GM19025 (cell line): ENCODE data around the gene PHF21B.
"Not testable (repeated sequence)": the region's sequence is repeated elsewhere in the genome, so short reads cannot be mapped to it uniquely, and the experiment has no call there.

Experiments used
- ATAC-seq: cut with Tn5 transposase; IDR thresholded peaks from one replicate; pipeline ENCODE4 v1.9.1; 2021; ENCODE audit warnings: mild to moderate bottlenecking, low read depth, moderate library complexity; ENCODE audit not compliant: unreplicated experiment

Gene PHF21B

DNA sequence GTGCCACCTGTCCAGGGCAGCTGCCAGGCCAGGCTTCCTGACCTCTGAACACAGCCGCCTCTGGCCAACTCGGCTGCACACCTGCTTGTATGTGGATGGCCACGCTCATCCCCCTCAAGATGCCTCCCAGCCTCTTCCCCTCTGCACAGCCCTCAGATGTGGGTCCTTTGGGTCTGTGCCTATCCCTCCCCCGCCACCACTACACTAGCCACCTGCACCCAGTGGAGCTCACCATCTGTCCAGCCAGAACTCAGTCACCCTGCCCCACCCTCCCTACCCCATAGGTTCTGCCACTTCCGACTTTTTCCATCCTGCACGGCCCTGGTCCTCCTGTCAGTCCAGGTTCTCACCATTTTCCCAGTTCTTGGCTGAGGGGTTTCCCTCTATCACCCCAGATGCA, 44.6 kb downstream of the PHF21B start:
- no peak for ATAC-seq

DNA sequence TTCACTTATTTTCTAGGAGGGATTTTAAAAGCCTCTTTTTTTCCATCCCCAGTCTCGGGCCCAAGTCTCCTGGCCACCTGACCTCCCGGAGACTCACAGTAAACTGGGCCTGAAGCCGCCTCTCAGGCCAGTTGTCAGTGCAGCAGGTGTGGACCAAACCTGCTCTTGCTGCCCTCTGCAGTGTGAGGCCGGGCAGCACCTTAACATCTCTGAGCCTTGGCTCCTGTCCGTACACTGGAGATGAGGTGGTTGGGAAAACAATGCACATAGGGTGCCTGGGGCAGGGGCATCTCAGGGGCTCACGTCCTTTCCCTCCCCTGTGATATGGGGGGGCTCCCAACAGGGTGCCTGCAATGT, 45.1 kb downstream of the PHF21B start:
- ATAC-seq: no peak

DNA sequence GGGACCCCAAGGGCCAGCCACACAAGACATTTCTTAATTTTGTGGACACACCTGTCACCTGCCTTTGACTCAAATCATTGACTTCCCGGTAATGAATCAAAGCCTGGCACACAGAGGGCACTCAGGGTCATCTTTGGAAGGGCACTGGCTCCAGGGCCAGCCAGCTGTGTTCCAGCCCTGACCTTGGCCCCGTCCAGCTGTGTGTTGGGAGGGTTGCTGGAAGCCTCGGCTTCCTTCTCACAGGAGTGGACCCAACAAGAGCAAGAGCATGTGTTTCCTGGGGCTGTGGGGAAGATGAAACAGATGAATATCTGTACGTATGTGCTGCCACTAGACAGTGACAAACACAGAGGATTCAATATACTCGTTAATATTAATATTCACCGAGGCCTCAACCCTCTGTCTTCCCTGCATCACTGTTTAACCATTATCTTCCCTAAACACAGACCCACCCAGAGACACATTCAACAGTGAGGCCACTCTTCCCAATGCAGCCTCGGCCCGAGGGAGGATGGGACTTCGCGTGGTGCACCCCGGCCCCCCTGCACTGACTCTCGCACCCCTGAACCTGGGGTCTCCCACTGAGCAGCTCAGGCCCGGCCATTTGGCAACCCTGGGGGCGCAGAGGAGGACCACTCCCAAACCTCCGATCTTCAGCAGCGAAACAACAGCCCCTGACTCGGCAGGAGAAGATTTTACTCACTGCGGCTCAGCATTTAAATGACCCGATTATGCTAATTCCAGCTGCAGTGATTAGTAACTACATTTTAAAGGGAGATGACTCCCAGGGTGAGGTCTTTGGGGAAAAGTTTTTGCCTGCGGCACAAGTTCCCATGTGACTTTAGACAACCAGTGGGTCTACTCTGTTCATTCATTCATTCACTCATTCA, 45.7 kb downstream of the PHF21B start:
- no peak for ATAC-seq

DNA sequence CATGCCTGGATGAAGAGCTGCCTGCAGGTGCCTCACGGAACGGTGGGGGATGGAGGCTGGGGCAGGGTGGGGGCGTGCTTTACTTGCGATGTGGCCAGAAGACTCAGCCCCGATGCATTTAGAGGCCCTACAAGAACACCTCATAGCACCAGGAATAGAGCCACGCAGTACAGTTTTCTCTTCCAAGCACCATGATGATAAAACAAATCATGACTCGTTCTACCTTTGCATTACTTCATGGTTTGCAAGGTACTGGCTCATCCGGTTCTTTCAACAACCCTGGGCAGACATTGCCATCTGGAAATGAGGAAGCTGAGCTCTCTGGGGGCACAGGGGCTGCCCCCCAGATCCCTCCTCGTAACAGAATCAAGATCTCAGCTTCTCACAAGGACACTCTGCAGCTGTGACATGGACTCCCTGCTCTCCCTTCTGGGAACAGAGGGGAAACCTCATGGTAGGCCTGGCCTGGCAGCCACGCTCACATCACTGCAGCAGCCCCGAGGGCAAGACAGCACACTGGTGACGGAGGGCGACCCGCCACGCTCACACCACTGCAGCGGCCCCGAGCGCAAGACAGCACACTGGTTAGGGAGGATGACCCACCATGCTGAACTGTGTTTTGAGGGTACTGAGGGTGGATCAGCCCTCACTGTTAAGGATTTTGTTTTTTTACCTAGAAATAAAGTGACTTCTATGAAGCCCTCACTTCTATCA, 46.9 kb downstream of the PHF21B start:
- ATAC-seq: no peak

DNA sequence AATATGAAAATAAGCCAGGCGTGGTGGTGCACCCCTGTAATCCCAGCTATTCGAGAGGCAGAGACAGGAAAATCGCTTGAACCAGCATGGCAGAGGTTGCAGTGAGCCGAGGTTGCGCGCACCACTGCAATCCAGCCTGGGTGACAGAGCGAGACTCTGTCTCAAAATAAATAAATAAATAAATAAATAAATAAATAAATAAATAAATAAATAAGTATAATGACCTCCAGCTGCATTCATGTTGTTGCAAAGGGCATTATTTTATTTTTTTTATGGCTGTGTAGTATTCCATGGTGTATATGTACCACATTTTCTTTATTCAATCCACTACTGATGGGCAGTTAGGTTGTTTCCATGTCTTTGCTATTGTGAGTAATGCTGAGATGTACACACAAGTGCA, 48.1 kb downstream of the PHF21B start:
- not testable (repeated sequence) for ATAC-seq

DNA sequence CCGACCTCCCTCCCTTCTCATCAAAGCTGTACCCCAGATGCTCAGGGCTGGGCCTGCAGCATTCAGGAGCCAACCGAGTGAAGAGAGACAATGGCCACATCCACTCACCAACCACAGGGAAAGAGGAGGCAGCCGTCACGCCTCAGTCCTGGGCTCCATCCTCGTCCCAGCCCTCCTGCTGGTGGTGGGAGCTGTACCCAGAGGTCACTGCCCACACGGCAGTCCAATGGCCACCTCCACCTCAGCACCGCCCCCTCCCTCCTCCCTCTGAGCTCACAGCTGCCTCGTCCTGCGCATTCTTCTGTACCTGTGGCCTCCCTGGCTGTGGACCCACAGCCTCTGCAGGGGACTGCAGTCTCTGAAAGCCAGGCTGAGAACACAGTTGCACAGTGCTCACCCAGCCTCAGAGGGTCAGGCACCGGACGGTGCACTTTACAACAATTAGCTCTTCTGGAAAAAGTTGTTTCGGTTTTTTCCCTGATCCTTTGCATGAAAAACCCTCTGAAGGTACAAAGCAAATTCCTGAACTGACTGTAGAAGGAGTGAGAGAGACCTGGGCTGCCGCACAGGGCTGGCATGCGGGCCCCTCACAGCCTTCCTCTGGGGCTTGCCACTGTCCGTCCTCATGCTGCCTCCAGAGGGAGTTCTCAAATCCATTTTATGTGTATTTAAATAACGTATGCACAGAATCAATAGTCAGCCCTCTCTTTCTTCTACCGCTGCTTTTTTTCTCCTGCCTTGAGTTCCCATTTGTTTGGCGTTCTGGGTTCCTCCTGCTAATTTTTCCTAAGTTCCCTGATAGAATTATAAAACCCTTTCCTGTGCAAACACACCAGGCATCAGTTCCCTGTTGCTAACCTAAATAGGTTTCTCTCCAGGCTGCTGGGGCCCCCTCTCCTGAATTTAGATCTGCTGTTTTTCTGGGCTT, 52.7 kb downstream of the PHF21B start:
- no peak for ATAC-seq

DNA sequence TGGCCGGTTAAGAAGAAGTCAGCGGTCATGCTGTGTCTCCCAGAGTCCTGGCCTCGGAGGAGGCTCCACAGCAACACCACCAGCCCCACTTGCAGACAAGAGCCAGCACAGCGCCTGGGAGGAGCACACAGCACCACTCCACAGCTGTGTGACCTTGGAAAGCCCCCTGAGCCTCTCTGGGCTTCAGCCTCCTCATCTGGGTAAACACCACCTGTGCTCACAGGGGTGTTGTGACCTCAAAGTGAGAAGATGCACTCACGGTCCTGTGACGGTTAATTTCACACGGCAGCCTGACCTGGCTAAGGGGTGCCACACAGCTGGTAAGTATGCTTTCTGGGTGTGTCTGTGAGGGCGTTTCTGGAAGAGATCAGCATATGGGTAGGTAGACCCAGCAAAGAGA, 54.7 kb downstream of the PHF21B start:
- peak; percentile 56 for ATAC-seq

DNA sequence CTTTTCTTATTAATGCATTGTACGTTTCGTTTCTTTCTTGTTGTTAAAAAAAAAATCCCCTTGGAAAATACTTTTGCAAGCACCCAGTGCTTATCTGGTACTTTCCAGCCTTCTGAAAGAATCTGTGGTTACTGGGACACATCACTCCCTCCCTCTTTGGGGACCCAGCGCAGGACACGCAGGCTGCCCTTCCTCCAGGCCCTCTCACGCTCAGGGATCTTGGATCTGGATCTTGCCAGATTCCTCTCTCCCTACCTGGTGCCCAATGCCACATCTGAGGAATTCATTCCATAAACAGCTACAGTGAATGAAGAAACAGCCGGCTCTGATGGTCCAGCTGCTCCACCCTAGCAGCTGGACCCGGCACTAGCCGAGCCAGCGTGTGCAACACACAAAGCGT, 55.7 kb downstream of the PHF21B start:
- no peak for ATAC-seq

DNA sequence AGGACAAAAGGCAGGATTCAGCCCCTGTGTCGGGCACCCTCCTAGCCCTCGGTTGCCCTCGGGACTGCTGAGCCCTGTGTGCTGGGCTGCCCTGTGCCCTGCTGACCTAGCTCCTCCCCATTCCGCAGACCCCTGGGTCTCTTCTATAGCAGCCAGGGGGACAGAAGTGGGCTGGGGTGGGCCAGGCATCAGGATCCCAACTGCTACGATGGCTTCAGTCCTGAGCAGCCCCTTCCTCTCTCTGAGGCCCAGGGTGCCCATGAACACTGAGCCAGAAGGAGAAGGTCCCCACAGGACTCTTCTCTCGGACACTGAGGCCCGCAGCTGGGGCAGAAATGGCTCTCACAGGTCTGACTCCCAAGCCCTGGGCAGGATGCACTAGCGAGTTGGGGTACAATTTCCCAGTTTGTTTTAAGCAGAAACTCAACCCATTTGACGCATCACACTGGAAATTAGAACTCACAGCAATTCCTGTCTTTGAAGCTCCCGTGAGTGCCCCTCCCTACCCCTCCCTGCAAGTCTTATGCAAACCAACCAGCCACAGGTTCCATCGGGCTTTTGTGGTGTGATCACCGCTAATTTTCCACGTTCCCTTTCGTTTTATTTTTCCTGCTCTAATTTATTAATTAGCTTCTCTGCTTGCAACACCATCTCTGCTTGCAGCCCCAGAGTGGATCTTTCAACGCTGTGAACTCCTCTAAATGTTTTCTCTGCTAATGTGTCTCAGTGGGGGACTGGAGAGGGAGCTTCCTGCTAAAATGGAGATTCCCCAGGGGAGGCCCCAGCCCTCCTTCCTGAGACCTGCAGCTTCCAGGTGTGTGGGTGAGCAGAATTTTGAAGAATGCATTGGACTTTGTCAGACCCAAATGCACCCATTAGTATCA, 56.7 kb downstream of the PHF21B start:
- no peak for ATAC-seq

DNA sequence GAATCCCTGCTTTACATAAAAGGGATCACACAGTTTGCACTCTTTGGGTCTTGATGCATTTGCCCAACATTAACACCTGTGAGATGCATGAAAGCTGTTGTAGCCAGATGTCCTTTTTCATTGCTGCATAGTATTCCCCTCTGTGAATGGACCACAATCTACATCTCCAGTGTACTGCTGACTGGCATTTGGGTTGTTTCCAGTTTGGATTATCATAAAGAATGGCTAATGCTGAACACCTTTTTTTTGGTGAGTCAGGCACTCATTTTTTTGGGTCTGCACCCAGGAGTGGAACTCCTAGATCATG, 58.3 kb downstream of the PHF21B start:
- no peak for ATAC-seq

DNA sequence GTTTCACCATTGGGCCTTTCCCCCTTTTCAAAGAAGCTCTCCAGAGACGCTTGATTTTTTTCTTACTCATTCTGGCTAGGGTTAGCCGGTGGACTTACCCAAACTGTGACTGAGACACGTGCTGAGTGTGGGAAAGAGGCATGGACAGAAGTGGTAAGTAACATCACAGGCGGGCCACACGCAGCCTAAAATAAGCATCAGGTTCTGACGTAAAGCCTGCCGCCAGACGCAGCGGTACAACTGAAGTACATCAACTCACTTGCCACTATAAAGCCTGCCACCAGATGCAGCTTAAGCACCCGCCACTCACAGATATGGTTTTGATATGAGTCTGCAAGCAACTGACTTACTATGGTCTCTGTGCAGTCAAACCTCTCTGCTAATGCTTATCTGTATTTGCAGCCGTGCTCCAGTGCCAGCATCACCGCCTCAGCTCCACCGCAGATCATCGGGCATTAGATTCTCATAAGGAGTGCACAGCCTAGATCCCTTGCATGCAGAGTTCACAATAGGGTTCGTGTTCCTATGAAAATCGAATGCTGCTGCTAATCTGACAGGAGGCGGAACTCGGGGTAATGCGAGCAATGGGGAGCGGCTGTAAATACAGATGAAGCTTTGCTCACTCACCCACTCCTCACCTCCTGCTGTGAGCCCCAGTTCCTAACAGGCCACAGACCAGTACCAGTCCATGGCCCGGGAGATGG, 58.8 kb downstream of the PHF21B start:
- no peak for ATAC-seq

DNA sequence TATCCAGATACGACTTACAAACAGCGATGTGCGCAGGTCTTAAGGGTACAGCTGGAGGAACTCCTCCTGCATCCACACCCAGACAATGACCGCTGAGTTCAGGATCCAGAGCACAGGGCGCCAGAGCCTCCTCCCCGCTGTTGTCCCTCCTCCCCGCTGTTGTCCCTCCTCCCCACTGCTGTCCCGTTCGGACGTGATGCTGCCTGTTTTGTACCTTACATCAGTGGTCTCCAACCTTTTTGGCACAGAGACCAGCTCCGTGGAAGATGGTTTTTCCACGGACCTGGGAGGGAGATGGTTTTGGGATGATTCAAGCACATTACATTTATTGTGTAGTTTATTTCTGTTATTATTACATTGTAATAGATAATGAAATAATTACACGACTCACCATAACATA, 62.0 kb downstream of the PHF21B start:
- no peak for ATAC-seq

DNA sequence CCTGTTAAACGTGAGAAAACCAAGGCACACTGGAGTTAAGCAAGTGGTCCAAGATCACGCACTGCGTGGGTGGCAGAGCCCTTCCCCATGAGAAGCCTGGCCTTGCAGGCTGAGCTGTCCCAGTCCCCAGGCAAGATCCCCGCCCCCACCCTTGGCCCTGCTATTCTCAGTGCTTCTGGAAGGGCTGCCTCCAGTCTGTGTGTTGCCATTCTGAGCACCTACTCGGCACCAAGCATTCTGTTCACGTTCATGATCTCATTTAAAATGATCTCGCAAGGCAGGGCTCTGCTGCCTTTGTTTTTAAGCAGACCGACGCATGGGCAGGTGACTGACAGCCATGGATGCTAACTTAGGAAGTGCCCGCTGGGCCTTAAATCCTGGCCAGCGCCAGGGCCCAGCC, 62.8 kb downstream of the PHF21B start:
- ATAC-seq: no peak

DNA sequence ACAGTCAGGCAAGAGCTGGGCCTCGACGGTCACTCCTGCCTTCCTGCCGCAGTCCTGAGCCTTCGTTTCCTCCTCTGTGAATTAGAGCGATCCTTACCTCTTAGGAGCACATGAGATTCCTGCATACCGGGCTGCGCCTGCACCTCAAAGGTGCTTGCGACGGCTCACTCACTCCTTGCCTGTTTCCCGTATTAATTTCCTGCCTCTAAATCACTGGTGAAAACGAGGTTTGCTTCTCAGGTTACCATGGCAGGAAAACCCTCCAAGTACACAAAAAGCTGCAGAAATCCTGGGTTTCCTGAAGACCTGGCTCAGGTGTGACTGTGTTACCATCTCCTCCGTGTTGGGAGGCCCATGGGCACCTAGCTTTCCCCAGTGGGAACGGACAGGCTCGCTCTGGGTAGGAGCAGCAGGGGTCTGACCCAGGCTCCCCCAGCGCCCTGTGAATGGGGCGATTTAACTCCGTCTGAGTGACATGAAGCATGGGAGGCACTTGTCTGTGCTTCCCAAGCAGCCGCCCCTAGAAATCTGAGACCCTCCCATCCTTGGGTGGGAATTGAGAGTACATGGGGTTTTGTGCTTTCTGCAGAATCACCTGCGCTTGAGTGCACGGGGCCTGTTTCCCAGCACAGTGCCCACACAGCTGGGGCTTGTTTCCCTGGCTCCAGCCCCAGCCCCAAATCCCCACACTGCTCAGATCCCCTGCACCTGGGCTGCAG, 64.8 kb downstream of the PHF21B start:
- ATAC-seq: no peak

DNA sequence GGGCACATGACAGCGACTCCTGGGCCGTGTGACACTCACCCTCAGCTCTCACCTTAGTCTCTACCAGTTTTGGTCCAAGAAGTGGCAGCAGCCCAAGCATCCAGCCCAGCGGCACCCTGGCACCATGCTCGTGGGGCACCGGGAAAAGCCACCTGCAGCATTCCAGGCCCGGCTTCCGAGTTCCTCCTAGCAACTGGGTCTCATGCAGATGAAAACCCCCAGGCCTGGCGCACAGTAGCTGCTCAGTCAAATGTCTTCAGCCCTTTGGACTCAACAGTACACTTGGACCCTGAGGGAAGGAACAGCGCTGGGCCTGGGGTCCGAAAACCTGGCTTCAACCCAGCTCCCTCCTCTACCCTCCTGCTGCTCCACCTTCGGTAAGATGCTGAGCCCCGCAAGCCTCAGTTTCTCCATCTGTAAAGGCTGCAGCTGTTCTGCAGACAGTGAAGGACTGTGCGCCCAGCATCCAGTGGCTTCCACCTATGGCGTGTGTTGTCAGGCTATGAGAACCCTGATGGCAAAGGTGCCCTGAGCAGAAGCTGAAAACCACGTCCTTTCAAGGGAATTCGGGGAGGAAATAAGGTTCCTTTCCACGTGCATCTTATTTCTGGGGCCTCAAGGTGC, 66.0 kb downstream of the PHF21B start:
- ATAC-seq: no peak

DNA sequence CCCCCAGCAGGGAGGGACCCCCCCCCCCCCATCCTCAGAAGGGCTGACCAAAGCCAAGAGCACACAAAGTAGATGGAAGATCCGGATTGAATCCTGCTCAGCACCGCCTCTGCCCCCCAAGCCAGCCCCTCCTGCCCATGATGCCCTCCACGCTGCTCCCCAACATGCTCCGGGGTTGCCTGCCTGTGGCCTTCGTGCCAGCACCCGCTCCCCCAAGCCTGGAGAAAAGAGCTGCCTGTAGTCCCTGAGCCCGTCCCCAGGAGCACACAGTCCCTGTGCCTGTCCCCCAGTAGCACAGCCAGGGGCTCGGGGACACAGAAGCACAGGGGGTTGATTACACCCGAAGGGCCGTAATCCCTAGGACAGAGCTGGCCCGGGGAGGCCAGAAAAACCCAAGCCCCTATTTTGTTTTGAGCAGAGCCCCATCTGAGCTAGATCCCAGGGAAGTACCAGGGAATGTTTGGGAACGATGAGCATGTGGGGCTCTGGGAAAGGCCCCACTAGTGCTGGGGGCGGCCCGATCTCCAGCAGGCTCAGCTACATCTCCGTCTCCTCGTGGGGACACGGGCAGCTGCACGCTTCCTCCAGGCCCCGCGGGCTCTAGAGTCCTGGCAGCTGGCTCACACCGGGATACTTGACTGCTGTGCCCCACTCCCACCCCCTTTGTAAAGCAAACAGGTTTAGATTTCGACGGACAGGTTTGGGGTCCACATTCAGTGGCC, 66.7 kb downstream of the PHF21B start:
- no peak for ATAC-seq

DNA sequence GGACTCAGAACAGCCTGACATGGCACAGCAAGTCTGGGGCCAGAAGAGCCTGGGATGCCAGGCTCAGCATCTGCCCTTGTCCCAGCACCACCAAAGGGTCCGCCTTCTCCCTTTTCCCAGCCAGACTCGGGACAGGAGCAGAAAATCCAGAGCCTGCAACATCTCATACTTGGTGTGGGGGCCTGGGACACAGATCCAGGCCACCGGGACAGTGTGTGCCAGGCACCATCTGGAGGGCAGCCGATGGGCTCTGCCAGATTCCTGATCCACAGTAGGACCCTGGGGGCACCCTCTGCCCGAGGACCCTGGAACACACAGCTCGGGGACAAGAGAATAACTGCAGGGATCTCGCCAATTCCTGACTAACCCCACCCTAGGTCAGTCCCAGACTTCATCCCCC, 67.7 kb downstream of the PHF21B start:
- no peak for ATAC-seq

DNA sequence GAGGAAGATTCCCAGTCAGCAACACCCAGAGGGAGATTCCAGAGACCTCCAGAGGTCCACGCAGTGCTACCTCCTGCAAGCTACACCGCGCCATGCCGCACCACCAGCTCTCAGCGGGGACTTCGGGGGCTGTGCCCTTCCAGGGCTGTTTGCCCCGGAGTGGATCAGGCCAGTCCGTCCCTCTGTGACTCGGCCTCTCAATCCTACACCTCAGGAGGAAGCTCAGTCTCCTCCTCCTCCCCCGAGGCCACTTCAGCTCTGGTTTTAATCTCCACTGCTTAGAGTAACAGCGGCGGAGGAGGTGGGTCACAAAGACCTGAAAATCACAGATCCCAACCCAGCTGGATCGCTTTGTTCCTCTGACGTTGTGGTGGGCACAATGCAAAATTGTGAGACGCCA, 68.6 kb downstream of the PHF21B start:
- ATAC-seq: no peak
